ENCODE results near the gene PAAF1. TPM values are rescaled to one million over a fixed set of nuclear protein-coding genes. Genes with fewer than 3 reads are reported as not detected.

PAAF1 gene, protein sequence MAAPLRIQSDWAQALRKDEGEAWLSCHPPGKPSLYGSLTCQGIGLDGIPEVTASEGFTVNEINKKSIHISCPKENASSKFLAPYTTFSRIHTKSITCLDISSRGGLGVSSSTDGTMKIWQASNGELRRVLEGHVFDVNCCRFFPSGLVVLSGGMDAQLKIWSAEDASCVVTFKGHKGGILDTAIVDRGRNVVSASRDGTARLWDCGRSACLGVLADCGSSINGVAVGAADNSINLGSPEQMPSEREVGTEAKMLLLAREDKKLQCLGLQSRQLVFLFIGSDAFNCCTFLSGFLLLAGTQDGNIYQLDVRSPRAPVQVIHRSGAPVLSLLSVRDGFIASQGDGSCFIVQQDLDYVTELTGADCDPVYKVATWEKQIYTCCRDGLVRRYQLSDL
- total RNA-seq (2014; rRNA removed) (13.3 and 19.5 TPM in 2 replicates), Bru-seq, nascent RNA (percentile 66 among the genes with signal in this experiment), BruChase-seq, experiment 1, labeled RNA remaining after a 6-hour chase (percentile 59 among the genes with signal in this experiment), BruChase-seq, experiment 2, labeled RNA remaining after a 2-hour chase (percentile 54 among the genes with signal in this experiment)
- long read RNA-seq, full-length matches to known transcripts, result 78 of 100 reads
- long read RNA-seq, partial matches to known transcripts, result 4 of 100 reads
- long read RNA-seq, other reads (novel, unspliced or antisense), result 18 of 100 reads

- peaks cover 51% of the 10 kb centered on the region for H3K79me2 ChIP-seq (ENCODE audit: low read length)
- CTCF ChIA-PET, result no interaction called here
- TSS peak; percentile 74 for BruUV-seq (replicated peaks)
Observed at GRCh38 chr11:73876424-73877310, at the start of gene PAAF1, which contains the start of gene COA4. TSS of gene PAAF1 (plus strand) at chr11:73876999. CDS start at chr11:73877022, 23 bp downstream. TSS of gene COA4 (minus strand) at chr11:73876846. CDS start at chr11:73873378, 3,468 bp downstream.

GRCh38 chr11:73830261-73830660, 46.5 kb upstream of the PAAF1 start:
- H3K4me1 ChIP-seq (ENCODE audit: insufficient read depth, low read length), result no peaks in the 10 kb centered on the region
- intact Hi-C loops (cut with micrococcal nuclease), result no loop called here
- DNase-seq (no peak), ATAC-seq (no peak)
- no peak overlapping the region for H3K4me3 ChIP-seq (ENCODE audit: low read length)
- H3K27me3 ChIP-seq (ENCODE audit: low read length), result no peaks in the 10 kb centered on the region
- no peaks in the 10 kb centered on the region for H3F3A ChIP-seq (ENCODE audit: low read length, unreplicated experiment)
- H3K79me2 ChIP-seq (ENCODE audit: low read length), result no peaks in the 10 kb centered on the region
- 0 out of 2 replicates have a peak, but pooled peaks cover 3% of the 10 kb centered on the region for H3K36me3 ChIP-seq (ENCODE audit: low read depth, low read length)
- H2AFZ ChIP-seq (ENCODE audit: low read length), result no peak overlapping the region
- no peaks in the 10 kb centered on the region for H3K9me3 ChIP-seq (ENCODE audit: low read length)
- H3K4me2 ChIP-seq (ENCODE audit: low read length), result no peak overlapping the region
- ChIA-PET CTCF (no interaction called here), POLR2A (ENCODE audit: unreplicated experiment) (no interaction called here)
- BruUV-seq (replicated peaks), result no TSS peak
- H3K9ac ChIP-seq (ENCODE audit: low read length), result no peak overlapping the region
- TF ChIP-seq CTCF (conservative IDR thresholded peaks at IDR 0.05; ENCODE audit: low read depth, low read length) (no peak), EZH2 (IDR thresholded peaks at IDR 0.05; ENCODE audit: low read length, unreplicated experiment) (no peak), EZH2phosphoT487 (IDR thresholded peaks at IDR 0.05; ENCODE audit: borderline replicate concordance, low read length) (no peak)
- H4K20me1 ChIP-seq (ENCODE audit: low read length), result no peaks in the 10 kb centered on the region
- no peaks in the 10 kb centered on the region for H3K9me2 ChIP-seq (replicated peaks; ENCODE audit: low read length)
- no peak overlapping the region for H3K27ac ChIP-seq (ENCODE audit: low read length)

More at GRCh38 chr11:73876424-73877310, at the start of gene PAAF1, which contains the start of gene COA4:
- Histone ChIP-seq H3K27me3 (ENCODE audit: low read length) (no peaks in the 10 kb centered on the region), H2AFZ (ENCODE audit: low read length) (peak within 1 kb of the TSS; percentile 84), H3K4me3 (ENCODE audit: low read length) (peak within 1 kb of the TSS; percentile 95), H3F3A (ENCODE audit: low read length, unreplicated experiment) (no peaks in the 10 kb centered on the region), H3K9ac (ENCODE audit: low read length) (peak within 1 kb of the TSS; percentile 97), H3K9me2 (replicated peaks; ENCODE audit: low read length) (no peaks in the 10 kb centered on the region), H3K4me1 (ENCODE audit: insufficient read depth, low read length) (peaks cover 19% of the 10 kb centered on the region), H3K4me2 (ENCODE audit: low read length) (peak within 1 kb of the TSS; percentile 97), H4K20me1 (ENCODE audit: low read length) (no peaks in the 10 kb centered on the region), H3K9me3 (ENCODE audit: low read length) (no peaks in the 10 kb centered on the region), H3K27ac (ENCODE audit: low read length) (peak within 1 kb of the TSS; percentile 93), H3K36me3 (ENCODE audit: low read depth, low read length) (peaks cover 28% of the 10 kb centered on the region; the same call in 1 of the 2 replicates)
- no peak for TF ChIP-seq EZH2 (IDR thresholded peaks at IDR 0.05; ENCODE audit: low read length, unreplicated experiment)
- TF ChIP-seq EZH2phosphoT487 (IDR thresholded peaks at IDR 0.05; ENCODE audit: borderline replicate concordance, low read length), result no peak
- TF ChIP-seq CTCF (conservative IDR thresholded peaks at IDR 0.05; ENCODE audit: low read depth, low read length), result no peak
- peak; percentile 97 for ATAC-seq
- intact Hi-C loops (cut with micrococcal nuclease), result loop anchor here (2.0 kb wide), 1 partner anchor 98 kb away; no protein-coding TSS in a partner anchor
- POLR2A ChIA-PET (ENCODE audit: unreplicated experiment), result interaction anchor here (0.6 kb wide), 1 partner anchor 106 kb away, joined by 3 read pairs; the partner anchor contains the start of gene UCP2
- DNase-seq, result peak; percentile 99
